ENCODE data around the gene MLLT10.

The MLLT10 gene

DNA sequence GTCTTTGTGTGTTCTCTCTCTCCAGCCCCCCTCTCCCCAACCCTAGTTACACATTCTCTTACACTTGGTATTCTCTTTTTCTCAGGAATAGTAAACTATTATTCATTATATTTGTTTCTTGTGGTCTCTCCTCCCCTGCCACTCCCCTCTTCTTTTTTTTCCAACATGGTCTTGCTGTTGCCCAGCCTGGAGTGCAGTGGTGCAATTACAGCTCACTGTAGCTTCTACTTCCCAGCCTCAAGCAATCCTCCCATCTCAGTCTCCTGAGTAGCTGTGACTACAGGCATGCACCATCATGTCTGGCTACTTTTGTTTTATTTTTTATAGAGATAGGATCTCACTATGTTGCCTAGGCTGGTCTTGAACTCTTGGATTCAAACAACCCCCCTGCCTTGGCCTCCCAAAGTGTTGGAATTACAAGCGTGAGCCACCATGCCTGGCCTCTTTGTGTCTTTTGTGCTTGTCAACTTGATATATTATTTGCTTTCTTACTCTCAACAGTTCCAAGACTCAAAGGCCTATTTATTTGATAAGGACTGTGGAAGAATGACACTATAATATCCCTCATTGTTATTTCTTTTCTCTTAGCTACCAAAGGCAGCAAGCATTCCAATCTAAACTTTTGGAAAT, 66.9 kb downstream of the MLLT10 start:
- H3K4me2 ChIP-seq (ENCODE audit: low read length) = no peak overlapping the region
- H3K4me1 ChIP-seq = no peaks in the 10 kb centered on the region
- H3K36me3 ChIP-seq (ENCODE audit: control insufficient read depth, insufficient read depth, low read length) = no peaks in the 10 kb centered on the region
- H3K79me2 ChIP-seq = peaks cover 23% of the 10 kb centered on the region
- no peak overlapping the region for H3K9ac ChIP-seq
- H2AFZ ChIP-seq = no peak overlapping the region
- no peak overlapping the region for H3K27ac ChIP-seq
- no peaks in the 10 kb centered on the region for H3K27me3 ChIP-seq (ENCODE audit: control insufficient read depth, insufficient read depth, low read length)
- H3K4me3 ChIP-seq (ENCODE audit: low read depth, low read length) = no peak overlapping the region
- H3K9me3 ChIP-seq (ENCODE audit: control insufficient read depth, low read length) = no peaks in the 10 kb centered on the region
- TF ChIP-seq, protein P1, sequence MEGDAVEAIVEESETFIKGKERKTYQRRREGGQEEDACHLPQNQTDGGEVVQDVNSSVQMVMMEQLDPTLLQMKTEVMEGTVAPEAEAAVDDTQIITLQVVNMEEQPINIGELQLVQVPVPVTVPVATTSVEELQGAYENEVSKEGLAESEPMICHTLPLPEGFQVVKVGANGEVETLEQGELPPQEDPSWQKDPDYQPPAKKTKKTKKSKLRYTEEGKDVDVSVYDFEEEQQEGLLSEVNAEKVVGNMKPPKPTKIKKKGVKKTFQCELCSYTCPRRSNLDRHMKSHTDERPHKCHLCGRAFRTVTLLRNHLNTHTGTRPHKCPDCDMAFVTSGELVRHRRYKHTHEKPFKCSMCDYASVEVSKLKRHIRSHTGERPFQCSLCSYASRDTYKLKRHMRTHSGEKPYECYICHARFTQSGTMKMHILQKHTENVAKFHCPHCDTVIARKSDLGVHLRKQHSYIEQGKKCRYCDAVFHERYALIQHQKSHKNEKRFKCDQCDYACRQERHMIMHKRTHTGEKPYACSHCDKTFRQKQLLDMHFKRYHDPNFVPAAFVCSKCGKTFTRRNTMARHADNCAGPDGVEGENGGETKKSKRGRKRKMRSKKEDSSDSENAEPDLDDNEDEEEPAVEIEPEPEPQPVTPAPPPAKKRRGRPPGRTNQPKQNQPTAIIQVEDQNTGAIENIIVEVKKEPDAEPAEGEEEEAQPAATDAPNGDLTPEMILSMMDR (IDR thresholded peaks at IDR 0.05) = no peak

DNA sequence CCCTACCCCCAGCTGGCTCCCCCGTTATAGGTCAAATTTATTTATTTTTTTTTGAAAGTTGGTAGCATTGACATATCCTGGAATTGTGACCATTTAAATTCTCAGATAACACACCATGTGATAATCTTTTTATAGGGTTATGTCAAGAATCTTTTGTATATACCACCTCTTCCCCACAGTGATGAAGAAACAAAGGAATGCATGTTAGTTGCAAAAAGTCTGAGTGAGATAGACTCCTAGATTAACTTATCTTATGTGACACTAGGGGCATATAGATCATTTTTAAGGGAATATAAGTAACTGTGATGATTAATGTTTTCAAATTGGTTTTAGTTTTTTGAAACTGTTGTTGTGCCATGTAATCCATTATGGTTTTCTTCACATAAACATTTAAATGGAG, 68.3 kb downstream of the MLLT10 start:
- Histone ChIP-seq H3K27ac (no peak overlapping the region), H3K9me3 (ENCODE audit: control insufficient read depth, low read length) (no peaks in the 10 kb centered on the region), H3K27me3 (ENCODE audit: control insufficient read depth, insufficient read depth, low read length) (no peaks in the 10 kb centered on the region), H3K36me3 (ENCODE audit: control insufficient read depth, insufficient read depth, low read length) (no peaks in the 10 kb centered on the region), H2AFZ (no peak overlapping the region), H3K9ac (no peak overlapping the region), H3K4me1 (no peaks in the 10 kb centered on the region), H3K4me2 (ENCODE audit: low read length) (no peak overlapping the region), H3K4me3 (ENCODE audit: low read depth, low read length) (no peak overlapping the region), H3K79me2 (peaks cover 23% of the 10 kb centered on the region)
- TF ChIP-seq, protein P1 (IDR thresholded peaks at IDR 0.05) = no peak

DNA sequence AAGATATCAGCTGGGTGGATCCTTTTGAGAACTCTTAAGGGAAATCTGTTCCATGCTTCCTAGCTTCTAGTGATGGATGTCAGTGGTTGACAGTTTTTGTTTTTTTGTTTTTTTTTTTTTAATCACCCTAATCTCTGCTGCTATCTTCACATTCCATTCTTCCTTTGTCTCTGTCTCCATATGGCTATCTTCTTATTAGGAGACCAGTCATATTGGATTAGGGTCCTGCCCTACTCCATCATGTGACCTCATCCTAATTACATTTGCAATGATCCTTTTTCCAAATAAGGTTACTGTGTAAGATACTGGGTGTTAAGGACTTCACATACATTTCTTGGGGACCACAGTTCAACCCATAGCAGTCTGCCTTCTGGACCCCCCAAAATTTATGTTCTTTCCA, 69.7 kb downstream of the MLLT10 start:
- Histone ChIP-seq H3K4me3 (ENCODE audit: low read depth, low read length) (no peak overlapping the region), H3K27me3 (ENCODE audit: control insufficient read depth, insufficient read depth, low read length) (no peaks in the 10 kb centered on the region), H3K36me3 (ENCODE audit: control insufficient read depth, insufficient read depth, low read length) (no peaks in the 10 kb centered on the region), H3K79me2 (peaks cover 19% of the 10 kb centered on the region), H3K9ac (no peak overlapping the region), H3K4me1 (no peaks in the 10 kb centered on the region), H3K9me3 (ENCODE audit: control insufficient read depth, low read length) (no peaks in the 10 kb centered on the region), H3K4me2 (ENCODE audit: low read length) (no peak overlapping the region), H2AFZ (no peak overlapping the region), H3K27ac (no peak overlapping the region)
- TF ChIP-seq, protein P1 (IDR thresholded peaks at IDR 0.05) = no peak

DNA sequence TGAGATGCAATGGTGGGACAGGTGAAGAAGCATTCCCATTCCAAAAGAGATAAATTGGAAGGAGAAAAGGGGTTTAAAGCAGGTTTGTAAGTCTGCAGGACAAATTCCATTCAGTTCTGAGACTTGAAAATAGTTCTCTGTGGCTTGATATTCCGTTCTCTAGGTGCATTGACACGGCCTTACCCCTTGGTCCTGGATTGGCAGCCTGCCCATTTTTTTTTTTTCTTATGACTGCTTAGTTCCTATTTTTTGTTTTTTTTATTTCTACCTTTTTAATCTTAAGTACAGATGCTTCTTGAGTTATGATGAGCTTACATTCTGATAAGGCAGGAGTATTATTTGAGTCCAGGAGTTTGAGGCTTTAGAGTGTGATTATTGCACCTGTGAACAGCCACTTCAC, 70.6 kb downstream of the MLLT10 start:
- Histone ChIP-seq H3K9ac (no peak overlapping the region), H3K4me2 (ENCODE audit: low read length) (no peak overlapping the region), H3K27me3 (ENCODE audit: control insufficient read depth, insufficient read depth, low read length) (no peaks in the 10 kb centered on the region), H3K27ac (no peak overlapping the region), H3K36me3 (ENCODE audit: control insufficient read depth, insufficient read depth, low read length) (no peaks in the 10 kb centered on the region), H3K9me3 (ENCODE audit: control insufficient read depth, low read length) (no peaks in the 10 kb centered on the region), H3K4me1 (no peaks in the 10 kb centered on the region), H3K79me2 (peaks cover 18% of the 10 kb centered on the region), H2AFZ (no peak overlapping the region), H3K4me3 (ENCODE audit: low read depth, low read length) (no peak overlapping the region)
- TF ChIP-seq, protein P1 (IDR thresholded peaks at IDR 0.05) = no peak

DNA sequence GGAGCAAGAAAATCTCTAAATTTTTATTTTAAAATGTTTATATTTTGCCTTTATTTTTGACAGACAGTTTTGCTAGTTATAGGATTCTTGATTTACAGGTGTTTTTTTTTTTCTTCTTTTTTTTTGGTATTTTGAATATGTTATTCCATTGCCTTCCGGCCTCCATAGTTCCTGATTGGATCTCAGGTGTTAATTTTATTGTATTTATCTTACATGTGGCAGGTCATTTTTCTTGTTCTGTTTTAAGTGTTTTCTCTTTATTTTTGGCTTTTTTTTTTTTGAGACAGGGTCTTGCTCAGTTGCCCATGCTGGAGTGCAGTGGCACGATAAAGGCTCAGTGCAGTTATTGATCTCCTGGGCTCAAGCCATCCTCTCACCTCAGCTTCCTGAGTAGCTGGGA, 73.9 kb downstream of the MLLT10 start:
- TF ChIP-seq, protein P1 (IDR thresholded peaks at IDR 0.05) = no peak
- Histone ChIP-seq H3K27ac (no peak overlapping the region), H3K9ac (no peak overlapping the region)

More for the DNA sequence above, 73.9 kb downstream of the MLLT10 start:
- H3K4me3 ChIP-seq (ENCODE audit: low read depth, low read length) = no peak overlapping the region
- no peaks in the 10 kb centered on the region for H3K4me1 ChIP-seq
- no peaks in the 10 kb centered on the region for H3K27me3 ChIP-seq (ENCODE audit: control insufficient read depth, insufficient read depth, low read length)
- H3K4me2 ChIP-seq (ENCODE audit: low read length) = no peak overlapping the region
- no peaks in the 10 kb centered on the region for H3K36me3 ChIP-seq (ENCODE audit: control insufficient read depth, insufficient read depth, low read length)
- peaks cover 24% of the 10 kb centered on the region for H3K79me2 ChIP-seq
- no peak overlapping the region for H2AFZ ChIP-seq
- no peaks in the 10 kb centered on the region for H3K9me3 ChIP-seq (ENCODE audit: control insufficient read depth, low read length)
